DMS114 treated with DMSO at 0.1 percent for 48 hours (cell line): ENCODE data around the gene NUSAP1.
"Not testable (repeated sequence)": the region's sequence is repeated elsewhere in the genome, so short reads cannot be mapped to it uniquely, and the experiment has no call there.

Source experiments
- DNase-seq: peaks from one replicate; lab custom pipeline; 2025; ENCODE audit not compliant: unreplicated experiment; lab: John Stamatoyannopoulos, UW

NUSAP1 gene, protein sequence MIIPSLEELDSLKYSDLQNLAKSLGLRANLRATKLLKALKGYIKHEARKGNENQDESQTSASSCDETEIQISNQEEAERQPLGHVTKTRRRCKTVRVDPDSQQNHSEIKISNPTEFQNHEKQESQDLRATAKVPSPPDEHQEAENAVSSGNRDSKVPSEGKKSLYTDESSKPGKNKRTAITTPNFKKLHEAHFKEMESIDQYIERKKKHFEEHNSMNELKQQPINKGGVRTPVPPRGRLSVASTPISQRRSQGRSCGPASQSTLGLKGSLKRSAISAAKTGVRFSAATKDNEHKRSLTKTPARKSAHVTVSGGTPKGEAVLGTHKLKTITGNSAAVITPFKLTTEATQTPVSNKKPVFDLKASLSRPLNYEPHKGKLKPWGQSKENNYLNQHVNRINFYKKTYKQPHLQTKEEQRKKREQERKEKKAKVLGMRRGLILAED

DNA sequence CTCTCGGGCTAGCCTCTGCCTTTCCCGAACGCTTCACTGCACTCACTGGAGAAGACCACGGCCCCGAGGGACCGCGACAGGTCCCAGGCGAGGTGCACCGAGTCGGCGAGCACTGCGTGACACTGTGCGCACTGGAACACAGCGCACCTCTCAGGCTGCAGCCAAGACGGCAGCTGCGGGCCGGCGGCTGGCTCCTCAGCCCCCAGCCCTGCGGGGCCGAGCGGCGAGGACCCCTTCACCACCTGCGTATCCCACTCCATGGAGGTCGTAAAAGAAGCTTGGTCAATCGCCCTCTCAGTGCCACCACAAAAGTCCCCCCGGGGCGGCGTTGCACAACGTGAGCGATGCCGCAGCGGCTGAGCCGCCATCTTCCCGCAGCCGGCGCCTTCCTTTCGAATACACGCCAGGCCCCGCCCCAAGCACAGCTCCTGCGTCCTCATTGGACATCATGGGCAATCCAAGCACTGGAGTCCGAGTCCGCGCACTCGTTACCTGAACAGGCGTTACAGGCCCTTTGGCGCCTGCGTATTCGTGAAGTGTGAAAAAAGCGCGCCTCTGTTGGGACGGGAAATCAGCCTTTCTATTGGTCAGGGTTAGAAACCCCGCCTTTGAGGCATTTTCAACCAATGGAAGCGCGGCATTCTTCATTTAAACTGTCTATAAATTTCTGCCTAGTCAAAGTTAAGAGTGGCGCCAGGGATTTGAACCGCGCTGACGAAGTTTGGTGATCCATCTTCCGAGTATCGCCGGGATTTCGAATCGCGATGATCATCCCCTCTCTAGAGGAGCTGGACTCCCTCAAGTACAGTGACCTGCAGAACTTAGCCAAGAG, at the start of gene NUSAP1, which contains the start of gene OIP5:
NUSAP1 (plus strand) TSS at position 688 of the 832 bp plus-strand sequence; CDS start at position 765, 77 bp downstream.
OIP5 (minus strand) TSS at position 398 of the 832 bp plus-strand sequence; CDS start at position 368, 30 bp downstream.
- peak; percentile 99 for DNase-seq

DNA sequence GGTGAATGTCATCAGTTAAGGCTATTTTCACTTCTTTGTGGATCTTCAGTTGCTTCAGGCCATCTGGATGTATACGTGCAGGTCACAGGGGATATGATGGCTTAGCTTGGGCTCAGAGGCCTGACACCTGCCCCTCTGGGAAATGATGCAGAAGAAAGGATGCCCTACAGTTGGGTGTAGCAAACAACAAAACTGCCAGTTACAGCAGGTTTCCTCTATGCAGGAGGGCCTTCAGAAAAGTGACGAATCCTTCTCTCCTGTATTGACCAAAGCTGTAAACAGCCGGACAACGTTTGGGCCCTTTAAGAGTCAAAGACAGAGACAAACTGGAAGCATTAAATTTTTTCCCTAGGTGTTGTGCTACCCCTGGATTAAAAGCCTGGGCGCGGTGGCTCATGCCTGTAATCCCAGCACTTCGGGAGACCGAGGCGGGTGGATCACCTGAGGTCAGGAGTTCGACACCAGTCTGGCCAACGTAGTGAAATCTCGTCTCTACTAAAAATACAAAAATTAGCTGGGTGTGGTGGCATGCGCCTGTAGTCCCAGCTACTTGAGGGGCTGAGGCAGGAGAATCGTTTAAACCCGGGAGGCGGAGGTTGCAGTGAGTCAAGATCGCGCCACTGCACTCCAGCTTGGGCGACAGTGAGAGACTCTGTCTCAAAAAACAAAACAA, 49.6 kb upstream of the NUSAP1 start:
- DNase-seq: not testable (repeated sequence)

DNA sequence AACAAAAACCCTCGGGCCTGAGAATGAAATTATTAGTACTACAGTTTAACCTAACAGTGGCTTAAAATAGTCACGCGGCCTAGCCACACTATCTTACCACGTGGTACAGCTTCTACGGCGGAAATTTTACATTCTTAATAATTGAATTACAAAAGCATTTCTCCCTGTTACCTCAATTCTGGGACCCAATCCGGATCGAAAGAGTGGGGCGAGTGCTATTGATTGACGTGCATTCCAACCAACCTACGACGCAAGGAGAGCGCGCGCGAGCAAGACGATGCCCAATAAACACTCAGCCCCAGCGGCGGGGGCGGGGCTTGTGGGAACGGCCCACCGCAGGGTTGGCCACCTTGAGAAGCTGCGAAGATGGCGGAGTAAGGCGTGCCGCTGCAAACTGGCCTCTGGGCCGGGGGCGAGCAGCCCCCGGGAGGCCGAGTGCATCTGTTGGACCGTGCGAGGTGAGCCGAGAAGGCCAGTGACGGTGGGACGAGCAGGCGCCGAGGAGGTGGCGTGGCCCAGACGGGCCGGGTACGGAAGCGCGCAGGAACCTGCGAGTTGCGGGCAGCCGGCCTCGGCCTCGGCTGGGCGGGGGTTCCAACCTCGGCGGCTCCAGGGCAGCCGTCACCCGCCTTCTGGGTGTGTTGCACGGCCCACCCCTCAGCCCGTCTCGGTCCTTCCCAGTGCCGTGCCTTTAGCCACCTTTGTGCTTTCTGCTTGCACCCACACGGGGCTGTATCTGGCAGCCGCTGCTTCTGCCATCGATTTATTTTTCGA, 48.8 kb upstream of the NUSAP1 start:
- DNase-seq: peak; percentile 97

DNA sequence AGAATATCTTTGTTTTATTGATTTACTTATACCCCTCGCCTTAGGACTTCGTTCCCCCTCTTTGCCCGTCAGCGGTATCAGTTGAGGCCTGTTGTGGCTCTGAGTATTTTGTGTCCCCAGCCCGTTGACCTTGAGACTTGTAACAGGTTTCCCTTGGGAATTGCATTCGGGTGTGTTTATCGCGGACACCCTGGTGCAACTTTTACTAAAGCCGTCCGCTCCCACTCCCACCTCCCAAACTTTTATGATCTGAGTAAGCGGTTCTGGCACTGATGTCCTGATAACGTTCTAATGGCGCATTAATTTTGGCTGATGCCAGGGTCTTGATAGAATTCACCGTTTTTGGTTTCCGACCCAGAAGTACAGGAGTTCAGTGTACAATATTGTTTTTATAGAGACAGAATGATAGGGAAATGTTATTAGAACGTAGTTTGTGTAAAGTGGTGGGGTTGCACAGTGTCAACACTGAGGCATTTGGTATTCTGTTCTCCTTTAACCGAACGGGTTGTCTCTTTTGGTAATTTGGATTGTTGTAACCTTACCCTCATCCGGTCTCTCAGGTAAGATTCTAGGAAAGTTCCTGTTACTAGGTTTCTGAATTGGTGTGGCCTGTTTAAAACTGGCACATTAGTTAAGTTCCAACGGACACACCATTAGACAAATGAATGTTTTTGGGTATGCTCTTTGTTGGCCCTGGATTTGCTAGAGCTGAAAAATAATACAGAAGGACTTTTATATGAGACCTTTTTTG, 48.1 kb upstream of the NUSAP1 start:
- no peak for DNase-seq

DNA sequence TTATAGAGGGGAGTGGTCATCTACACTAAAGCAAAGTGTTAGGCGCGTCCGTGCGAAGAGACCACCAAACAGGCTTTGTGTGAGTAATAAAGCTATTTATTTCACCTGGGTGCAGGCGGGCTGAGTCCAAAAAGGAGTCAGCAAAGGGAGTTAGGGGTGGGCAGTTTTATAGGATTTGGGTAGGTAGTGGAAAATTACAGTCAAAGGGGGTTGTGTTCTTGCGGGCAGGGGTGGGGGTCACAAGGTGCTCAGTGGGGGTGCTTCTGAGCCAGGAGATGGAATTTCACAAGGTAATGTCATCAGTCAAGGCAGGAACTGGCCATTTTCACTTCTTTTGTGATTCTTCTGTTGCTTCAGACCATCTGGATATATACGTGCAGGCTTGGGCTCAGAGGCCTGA, 47.4 kb upstream of the NUSAP1 start:
- no peak for DNase-seq

DNA sequence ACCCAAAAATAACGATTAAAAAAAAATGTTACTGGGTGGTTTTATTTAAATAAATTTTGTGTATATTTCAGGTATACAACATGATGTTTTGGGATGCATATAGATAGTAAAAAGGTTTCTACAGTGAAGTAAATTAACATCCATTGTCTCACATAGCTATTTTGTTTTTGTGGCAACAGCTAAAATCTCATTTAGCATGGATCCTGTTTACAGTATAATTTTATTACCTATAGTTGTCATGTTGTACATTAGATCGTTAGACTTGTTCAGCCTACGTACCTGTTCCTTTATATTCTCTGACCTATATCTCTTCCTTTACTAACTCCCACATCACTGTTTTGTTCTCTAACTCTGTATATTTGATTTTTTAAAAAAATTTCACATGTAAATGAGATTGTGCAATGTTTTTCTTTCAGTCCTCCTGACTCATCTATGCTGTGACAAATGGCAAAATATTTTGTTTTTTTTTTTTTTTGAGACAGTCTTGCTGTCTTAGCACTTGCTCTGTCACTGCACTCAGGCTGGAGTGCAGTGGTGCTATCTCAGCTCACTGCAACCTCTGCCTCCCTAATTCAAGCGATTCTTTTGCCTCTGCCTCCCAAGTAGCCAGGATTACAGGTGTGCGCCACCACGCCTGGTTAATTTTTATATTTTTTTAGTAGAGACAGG, 45.9 kb upstream of the NUSAP1 start:
- DNase-seq: no peak

DNA sequence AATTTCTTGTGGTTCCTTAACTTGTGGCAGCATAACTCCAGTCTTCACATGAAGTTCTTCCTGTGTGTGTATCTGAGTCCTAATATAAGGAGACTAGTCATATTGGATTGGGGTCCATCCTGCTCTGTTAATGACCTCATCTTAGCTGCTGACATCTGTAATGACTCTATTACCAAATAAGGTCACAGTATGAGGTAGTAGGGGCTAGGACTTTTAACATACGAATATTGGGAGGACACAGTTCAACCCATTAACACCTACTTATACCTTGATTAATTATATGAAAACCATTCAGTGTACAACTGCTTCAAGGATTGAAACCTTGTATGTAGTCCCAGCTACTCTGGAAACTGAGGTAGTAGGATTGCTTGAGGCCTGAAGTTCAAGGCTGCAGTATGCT, 44.2 kb upstream of the NUSAP1 start:
- no peak for DNase-seq

DNA sequence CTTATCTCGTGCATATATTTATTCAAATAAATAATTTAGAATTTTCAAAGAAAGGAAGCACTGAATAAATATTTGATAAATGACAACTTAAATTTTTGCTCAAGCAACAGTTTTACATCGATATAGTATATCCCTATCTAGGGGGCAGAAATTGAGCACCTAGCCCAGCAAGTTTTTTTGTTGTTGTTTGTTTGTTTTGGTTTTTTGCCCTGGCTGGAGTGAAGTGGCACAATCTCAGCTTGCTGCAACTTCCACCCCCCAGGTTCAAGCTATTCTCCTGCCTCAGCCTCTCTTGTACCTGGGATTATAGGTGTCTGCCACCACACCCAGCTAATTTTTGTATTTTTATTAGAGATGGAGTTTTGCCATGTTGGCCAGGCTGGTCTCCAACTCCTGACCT, 42.7 kb upstream of the NUSAP1 start:
- no peak for DNase-seq

DNA sequence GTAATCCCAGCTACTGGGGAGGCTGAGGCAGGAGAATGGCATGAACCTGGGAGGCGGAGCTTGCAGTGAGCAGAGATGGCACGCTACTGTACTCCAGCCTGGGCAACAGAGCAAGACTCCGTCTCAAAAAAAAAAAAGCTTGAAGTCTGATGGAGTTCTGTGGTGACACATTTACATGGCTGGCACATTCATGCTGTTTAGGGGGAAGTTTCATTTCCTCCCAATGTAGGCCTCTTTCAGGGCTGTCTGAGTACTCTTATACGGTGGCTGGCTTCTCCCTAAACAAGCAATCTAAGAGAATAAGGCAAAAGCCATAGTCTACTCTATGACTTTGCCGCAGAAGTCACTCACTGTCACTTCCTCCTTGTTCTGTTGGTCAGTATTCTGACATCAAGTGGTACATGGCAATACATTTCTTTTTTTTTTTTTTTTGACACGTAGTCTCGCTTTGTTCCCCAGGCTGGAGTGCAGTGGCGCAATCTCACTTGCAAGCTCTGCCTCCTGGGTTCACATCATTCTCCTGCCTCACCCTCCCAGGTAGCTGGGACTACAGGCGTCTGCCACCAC, 41.5 kb upstream of the NUSAP1 start:
- no peak for DNase-seq

DNA sequence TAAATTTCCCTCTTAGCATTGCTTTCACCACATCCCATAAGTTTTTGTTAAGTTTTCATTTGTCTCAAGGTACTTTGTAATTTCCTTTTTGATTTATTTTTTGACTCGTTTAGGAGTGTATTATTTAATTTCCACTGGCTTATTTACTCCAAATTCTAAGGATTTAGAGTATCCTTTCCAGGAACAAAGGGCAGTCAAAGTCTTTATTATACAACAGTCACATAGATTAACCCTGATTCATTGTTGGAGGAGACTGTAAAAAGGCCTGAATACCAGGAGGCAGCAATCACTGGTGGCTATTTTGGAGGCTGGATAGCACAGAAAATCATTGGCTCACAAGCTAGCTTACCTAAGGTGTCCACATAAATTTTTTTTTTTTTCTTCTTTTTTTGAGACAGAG, 40.2 kb upstream of the NUSAP1 start:
- no peak for DNase-seq

DNA sequence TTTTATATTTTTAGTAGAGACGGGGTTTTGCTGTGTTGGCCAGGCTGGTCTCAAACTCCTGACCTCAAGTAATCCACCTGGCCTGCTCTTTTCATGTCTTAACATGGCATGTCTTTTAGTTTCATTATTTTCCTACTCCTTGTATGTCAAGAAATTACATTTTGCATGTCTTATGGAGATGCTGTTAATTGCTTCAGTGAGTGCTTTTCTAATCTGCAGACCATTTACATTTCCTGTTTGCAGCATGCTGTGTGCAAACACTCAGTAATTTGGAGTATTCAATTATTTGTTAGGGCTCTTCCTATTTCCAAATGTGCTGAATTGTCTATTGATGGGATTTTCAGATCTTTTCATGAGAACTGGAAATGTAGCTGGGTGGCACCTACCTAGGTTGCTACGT, 31.5 kb upstream of the NUSAP1 start:
- DNase-seq: not testable (repeated sequence)

DNA sequence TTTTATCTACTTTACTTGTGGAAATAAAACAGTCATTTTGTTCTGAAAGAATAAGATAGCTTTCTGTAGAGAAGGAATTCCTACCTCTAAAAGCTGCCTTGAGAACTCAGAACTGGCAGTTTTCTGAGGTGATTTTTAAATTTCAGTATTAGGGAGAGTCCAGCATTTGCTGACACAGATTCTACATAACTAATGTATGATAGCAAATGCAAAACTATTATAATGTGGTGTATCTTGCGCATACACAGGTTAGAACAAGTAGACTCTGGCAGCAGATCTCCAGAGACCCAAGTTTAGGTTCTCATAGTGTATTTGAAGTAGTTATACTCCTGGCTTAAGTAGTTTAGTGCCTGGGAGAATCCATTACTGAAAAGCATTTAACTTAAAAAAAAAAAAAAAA, 31.1 kb upstream of the NUSAP1 start:
- DNase-seq: no peak

DNA sequence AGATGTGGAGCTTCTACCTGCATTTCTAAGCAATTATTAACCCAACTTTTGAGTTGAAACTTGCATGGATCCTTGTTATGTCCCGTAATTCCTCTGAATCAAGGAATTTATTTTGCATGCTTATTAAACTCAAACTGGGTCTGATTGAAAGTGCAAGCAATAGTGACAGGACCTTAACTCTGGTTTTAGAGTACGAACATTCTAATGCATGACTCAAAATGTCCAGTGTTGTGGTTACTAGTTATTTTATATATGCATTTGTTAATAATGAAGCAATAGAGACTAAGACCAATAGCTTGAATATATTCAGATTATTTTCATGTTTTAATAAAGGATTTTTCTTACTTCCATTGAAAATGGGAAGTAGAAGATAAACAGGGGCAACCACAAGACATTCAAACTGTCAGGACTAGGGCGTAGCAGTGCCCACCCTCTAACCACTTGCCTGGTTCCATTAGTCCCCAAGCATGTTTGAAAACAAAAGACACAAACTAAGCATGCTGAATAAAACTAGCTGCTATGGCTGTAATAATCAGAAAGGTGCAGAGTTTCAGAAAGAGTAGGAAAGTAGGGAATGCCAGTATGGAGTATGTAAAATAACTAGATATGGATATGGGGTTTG, 28.4 kb upstream of the NUSAP1 start:
- DNase-seq: no peak

DNA sequence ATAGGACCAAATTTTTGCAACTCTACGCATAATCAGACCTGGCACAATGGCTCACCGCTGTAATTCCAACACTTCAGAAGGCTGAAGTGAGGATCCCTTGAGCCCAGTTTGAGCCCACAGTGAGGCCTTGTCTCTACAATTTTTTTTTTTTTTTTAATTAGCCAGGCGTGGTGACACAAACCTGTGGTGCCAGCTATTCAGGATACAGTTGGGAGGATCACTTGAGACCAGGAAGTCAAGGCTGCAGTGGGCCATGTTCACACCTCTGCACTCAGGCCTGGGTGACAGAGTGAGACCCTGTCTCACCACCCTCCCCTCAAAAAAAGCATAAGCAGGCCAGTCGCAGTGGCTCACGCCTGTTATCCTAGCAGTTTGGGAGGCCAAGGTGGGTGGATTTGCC, 25.0 kb upstream of the NUSAP1 start:
- no peak for DNase-seq

DNA sequence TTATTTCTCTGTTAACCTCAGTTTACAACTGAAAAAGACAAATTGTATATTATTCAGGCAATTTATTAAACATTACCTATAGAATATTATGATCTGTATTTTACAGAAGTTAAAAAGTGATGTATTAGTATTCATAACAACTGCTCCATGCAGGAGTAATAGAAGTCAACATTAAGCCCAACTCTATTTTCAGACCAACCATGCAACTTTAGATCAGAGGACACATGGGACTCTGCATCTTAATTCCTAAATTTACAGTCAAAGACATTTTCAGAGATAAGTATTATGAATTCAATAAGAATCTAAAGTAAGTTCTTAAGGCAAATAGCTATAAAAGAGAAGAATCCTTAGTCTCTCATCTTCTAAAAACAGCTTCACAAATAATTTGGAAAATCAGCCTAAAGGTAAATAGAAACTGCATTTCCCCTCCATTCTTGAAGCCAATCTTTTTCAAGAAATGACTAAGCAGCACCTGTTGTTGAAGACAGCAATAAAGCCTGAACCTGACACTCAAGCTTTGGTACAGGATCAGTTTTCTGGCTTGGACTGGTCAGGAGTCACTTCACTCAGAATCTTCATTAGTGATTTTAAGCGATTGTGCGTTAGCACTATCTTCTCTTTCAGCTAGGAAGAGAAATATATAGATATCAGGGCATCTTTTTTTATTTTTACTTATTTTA, 23.3 kb upstream of the NUSAP1 start:
- DNase-seq: no peak

DNA sequence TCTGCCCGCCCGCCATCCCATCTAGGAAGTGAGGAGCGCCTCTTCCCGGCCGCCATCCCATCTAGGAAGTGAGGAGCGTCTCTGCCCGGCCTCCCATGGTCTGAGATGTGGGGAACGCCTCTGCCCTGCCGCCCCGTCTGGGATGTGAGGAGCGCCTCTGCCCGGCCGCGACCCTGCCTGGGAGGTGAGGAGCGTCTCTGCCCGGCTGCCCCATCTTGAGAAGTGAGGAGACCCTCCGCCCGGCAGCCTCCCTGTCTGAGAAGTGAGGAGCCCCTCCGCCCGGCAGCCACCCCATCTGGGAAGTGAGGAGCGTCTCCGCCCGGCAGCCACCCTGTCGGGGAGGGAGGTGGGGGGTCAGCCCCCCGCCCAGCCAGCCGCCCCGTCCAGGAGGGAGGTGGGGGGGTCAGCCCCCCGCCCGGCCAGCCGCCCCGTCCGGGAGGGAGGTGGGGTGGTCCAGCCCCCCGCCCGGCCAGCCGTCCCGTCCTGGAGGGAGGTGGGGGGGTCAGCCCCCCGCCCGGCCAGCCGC, 11.8 kb upstream of the NUSAP1 start:
- DNase-seq: not testable (repeated sequence)

DNA sequence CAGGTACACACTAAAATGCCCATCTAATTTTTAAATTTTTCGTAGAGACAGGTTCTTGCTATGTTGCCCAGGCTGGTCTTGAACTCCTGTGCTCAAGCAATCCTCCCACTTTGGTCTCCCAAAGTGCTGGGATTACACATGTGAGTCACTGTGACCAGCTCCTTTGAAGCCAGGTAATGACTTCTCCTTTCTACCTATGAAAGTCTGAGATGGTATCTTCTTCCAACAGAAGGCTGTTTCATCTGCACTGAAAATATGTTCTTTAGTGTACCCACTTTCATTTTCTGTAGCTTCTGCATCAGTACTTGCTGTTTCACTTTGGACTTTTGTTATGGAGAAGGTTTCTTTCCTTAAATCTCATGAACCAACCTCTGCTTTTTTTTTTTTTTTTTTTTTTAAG, 9.1 kb upstream of the NUSAP1 start:
- no peak for DNase-seq

DNA sequence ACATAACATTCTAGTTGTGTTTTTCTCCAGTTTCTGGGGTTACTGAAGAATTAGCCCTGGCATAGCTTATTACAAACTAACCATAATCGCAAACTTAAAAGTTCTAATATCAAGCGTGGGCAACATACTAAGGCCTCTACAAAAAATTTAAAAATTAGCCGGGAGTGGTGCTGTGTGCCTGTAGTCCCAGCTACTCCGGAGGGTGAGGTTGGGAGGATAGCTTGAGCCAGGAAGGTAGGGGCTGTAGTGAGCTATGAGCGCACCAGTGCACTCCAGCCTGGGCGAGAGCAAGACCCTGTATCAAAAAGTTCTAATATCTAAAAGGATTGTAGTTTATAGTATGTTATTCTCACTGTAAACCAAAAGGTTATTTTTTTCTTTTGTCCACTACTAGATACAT, 1.4 kb upstream of the NUSAP1 start:
- no peak for DNase-seq
